H1 (cell line): ENCODE data around the gene PASK. TPM values are rescaled to one million over a fixed set of nuclear protein-coding genes. Genes with fewer than 3 reads are reported as not detected.

Experiments used
- CTCF ChIA-PET: fragments of 300-600 bp; sonication (Branson Sonifier 250); formaldehyde crosslinking; loops from one replicate; lab custom pipeline; 2021; ENCODE audit not compliant: partially characterized antibody; lab: Charles Lee
- POLR2A ChIA-PET: fragments of 300-600 bp; sonication (Branson Sonifier 250); formaldehyde crosslinking; loops from one replicate; lab custom pipeline; 2021; ENCODE audit warnings: inconsistent platforms; ENCODE audit not compliant: partially characterized antibody; lab: Charles Lee
- DNase-seq, 2 experiments: peaks; one replicate each; pipeline versions ENCODE4 v3.0.0 to v3.0.0-alpha.2; 2010 to 2022; ENCODE audit warnings: low spot score in 2 of 2, low read depth in 1 of 2, mixed read lengths in 1 of 2
- FAIRE-seq: peaks from 2 replicates; lab custom pipeline; 2011; peaks lifted over from hg19 to GRCh38; lab: Jason Lieb, UNC
- H2AFZ ChIP-seq: 2 replicates; pipeline ENCODE4 v1.8.1; 2012; ENCODE audit warnings: low read length, inconsistent platforms
- H2AK5ac ChIP-seq: 2 replicates; pipeline ENCODE4 v1.6.1; 2013; ENCODE audit warnings: low read depth, low read length
- H2BK120ac ChIP-seq: replicated peaks from 2 replicates; pipeline ENCODE3; 2013; ENCODE audit warnings: low read depth, low read length, inconsistent platforms
- H2BK12ac ChIP-seq: 2 replicates; pipeline ENCODE4 v1.6.1; 2013; ENCODE audit warnings: low read depth, low read length
- H2BK15ac ChIP-seq: 2 replicates; pipeline ENCODE4 v1.6.1; 2013; ENCODE audit warnings: low read length
- H2BK20ac ChIP-seq: 2 replicates; pipeline ENCODE4 v1.6.1; 2013; ENCODE audit warnings: low read length
- H2BK5ac ChIP-seq: 2 replicates; pipeline ENCODE4 v1.6.1; 2013; ENCODE audit warnings: low read depth, low read length
- H3K14ac ChIP-seq: 2 replicates; pipeline ENCODE4 v1.6.1; 2013; ENCODE audit warnings: inconsistent platforms; ENCODE audit not compliant: insufficient read length
- H3K18ac ChIP-seq: 2 replicates; pipeline ENCODE4 v1.6.1; 2013; ENCODE audit warnings: low read length; ENCODE audit errors: extremely low read depth
- H3K23ac ChIP-seq: 2 replicates; pipeline ENCODE4 v1.6.1; 2013; ENCODE audit warnings: inconsistent platforms; ENCODE audit not compliant: insufficient read length
- H3K23me2 ChIP-seq: 2 replicates; pipeline ENCODE4 v1.6.1; 2013; ENCODE audit warnings: low read depth, low read length
- H3K27ac ChIP-seq: 2 replicates; pipeline ENCODE4 v1.6.1; 2011; ENCODE audit warnings: low read depth, low read length, inconsistent platforms
- H3K27me3 ChIP-seq, 4 experiments: replicated peaks in 1 of 4; 1 replicate in 1 of 4; 2 replicates in 3 of 4; pipeline versions ENCODE4 v1.6.1 to v1.8.1; 2011 to 2013; ENCODE audit warnings: low read length in 3 of 4, mild to moderate bottlenecking in 3 of 4, inconsistent platforms in 2 of 4, mixed read lengths in 2 of 4, moderate library complexity in 1 of 4; ENCODE audit not compliant: control insufficient read depth in 3 of 4, insufficient read depth in 3 of 4; ENCODE audit errors: extremely low read depth in 1 of 4
- H3K36me3 ChIP-seq, 4 experiments: 2 replicates each; pipeline versions ENCODE4 v1.6.1 to v1.8.1; 2011 to 2013; ENCODE audit warnings: mild to moderate bottlenecking in 4 of 4, low read length in 3 of 4, moderate library complexity in 2 of 4, control low read depth in 1 of 4, inconsistent platforms in 1 of 4; ENCODE audit not compliant: insufficient read depth in 4 of 4, control insufficient read depth in 2 of 4
- H3K4ac ChIP-seq: replicated peaks from 2 replicates; pipeline ENCODE3; 2013; ENCODE audit warnings: low read length, low read depth, mixed read lengths, inconsistent platforms; ENCODE audit not compliant: insufficient read length
- H3K4me1 ChIP-seq, 4 experiments: replicated peaks in 1 of 4; 1 replicate in 1 of 4; 2 replicates in 3 of 4; pipeline versions ENCODE4 v1.6.1 to v1.8.1; 2011 to 2013; ENCODE audit warnings: low read length in 3 of 4, inconsistent platforms in 2 of 4, mixed read lengths in 1 of 4; ENCODE audit not compliant: insufficient read depth in 4 of 4, control insufficient read depth in 3 of 4
- H3K4me2 ChIP-seq, 2 experiments: 2 replicates each; pipeline versions ENCODE4 v1.6.1 to v1.8.1; 2011 to 2013; ENCODE audit warnings: low read depth in 2 of 2, low read length in 2 of 2, control low read depth in 1 of 2, inconsistent platforms in 1 of 2, mild to moderate bottlenecking in 1 of 2; ENCODE audit not compliant: insufficient read depth in 1 of 2
- H3K4me3 ChIP-seq, 4 experiments: fragments of 200-600, 300-600 bp in 1 of 4; sonication (generic), shearing (Covaris generic), sonication (Bioruptor Twin) in 1 of 4; 2 replicates each; pipeline versions ENCODE4 v1.5.1 to v1.8.1; 2011 to 2016; ENCODE audit warnings: low read length in 4 of 4, low read depth in 3 of 4, control low read depth in 2 of 4, inconsistent platforms in 2 of 4, mild to moderate bottlenecking in 2 of 4, mixed read lengths in 1 of 4, moderate library complexity in 1 of 4; ENCODE audit not compliant: insufficient read depth in 2 of 4; ENCODE audit errors: extremely low read depth in 1 of 4
- H3K56ac ChIP-seq: replicated peaks from 2 replicates; pipeline ENCODE3; 2013; ENCODE audit warnings: low read depth, mild to moderate bottlenecking, mixed read lengths, low read length, inconsistent platforms; ENCODE audit not compliant: insufficient read length
- H3K79me1 ChIP-seq: 2 replicates; pipeline ENCODE4 v1.6.1; 2013; ENCODE audit warnings: low read depth, low read length, control low read depth
- H3K79me2 ChIP-seq, 2 experiments: 2 replicates each; pipeline versions ENCODE4 v1.6.1 to v1.8.1; 2012 to 2013; ENCODE audit warnings: low read length in 2 of 2, mild to moderate bottlenecking in 2 of 2, inconsistent platforms in 1 of 2; ENCODE audit not compliant: insufficient read depth in 2 of 2, control insufficient read depth in 1 of 2
- H3K9ac ChIP-seq, 4 experiments: replicated peaks in 1 of 4; 1 replicate in 1 of 4; 2 replicates in 3 of 4; pipeline versions ENCODE4 v1.6.1 to v1.8.1; 2011 to 2013; ENCODE audit warnings: low read depth in 3 of 4, low read length in 3 of 4, control low read depth in 2 of 4, mild to moderate bottlenecking in 2 of 4, moderate library complexity in 2 of 4, inconsistent platforms in 1 of 4; ENCODE audit errors: extremely low read depth in 1 of 4
- H3K9me3 ChIP-seq, 2 experiments: 2 replicates each; pipeline versions ENCODE4 v1.6.1 to v1.8.1; 2012 to 2013; ENCODE audit warnings: mild to moderate bottlenecking in 2 of 2, moderate library complexity in 2 of 2, control low read depth in 1 of 2, inconsistent platforms in 1 of 2, low read depth in 1 of 2, low read length in 1 of 2, mixed read lengths in 1 of 2; ENCODE audit not compliant: insufficient read depth in 2 of 2
- H4K20me1 ChIP-seq, 2 experiments: replicated peaks in 1 of 2; 2 replicates each; pipeline versions ENCODE3 to v1.8.1; 2011 to 2013; ENCODE audit warnings: inconsistent platforms in 2 of 2, low read length in 2 of 2, mild to moderate bottlenecking in 1 of 2; ENCODE audit not compliant: insufficient read depth in 2 of 2, control insufficient read depth in 1 of 2
- H4K5ac ChIP-seq: 2 replicates; pipeline ENCODE4 v1.6.1; 2013; ENCODE audit warnings: low read length, low read depth, mixed read lengths, inconsistent platforms; ENCODE audit not compliant: insufficient read length
- H4K8ac ChIP-seq: 2 replicates; pipeline ENCODE4 v1.8.0; 2013; ENCODE audit warnings: mild to moderate bottlenecking, moderate library complexity, low read length, inconsistent platforms; ENCODE audit not compliant: insufficient read depth; ENCODE audit errors: extremely low read depth
- H4K91ac ChIP-seq: replicated peaks from 2 replicates; pipeline ENCODE3; 2013; ENCODE audit warnings: low read length, mixed read lengths, inconsistent platforms; ENCODE audit not compliant: insufficient read length
- ASH2L ChIP-seq: fragments of 200-600, 300-600 bp; sonication (generic); IDR thresholded peaks from one replicate; pipeline ENCODE4 v1.7.1; 2017; ENCODE audit warnings: low read length
- BACH1 ChIP-seq: IDR thresholded peaks from 2 replicates; pipeline ENCODE4 v1.6.1; 2012; ENCODE audit warnings: low read length, improper control_type of control experiment
- BRCA1 ChIP-seq: IDR thresholded peaks from 2 replicates; pipeline ENCODE4 v1.6.1; 2012; ENCODE audit warnings: low read depth, low read length, improper control_type of control experiment
- CHD2 ChIP-seq: IDR thresholded peaks from 2 replicates; pipeline ENCODE4 v1.6.1; 2012; ENCODE audit warnings: low read length, improper control_type of control experiment
- CREB1 ChIP-seq: IDR thresholded peaks from 2 replicates; pipeline ENCODE4 v1.6.1; 2012; ENCODE audit warnings: inconsistent platforms
- CTBP2 ChIP-seq: IDR thresholded peaks from 2 replicates; pipeline ENCODE4 v1.7.0; 2011; ENCODE audit warnings: borderline replicate concordance, mild to moderate bottlenecking, moderate library complexity, mixed read lengths, low read length; ENCODE audit not compliant: insufficient read depth, insufficient read length
- HDAC2 ChIP-seq, 2 experiments: fragments of 300-600 bp in 1 of 2; sonication (generic) in 1 of 2; IDR thresholded peaks; 2 replicates each; pipeline ENCODE4 v1.6.1; 2011 to 2012; ENCODE audit warnings: low read depth in 2 of 2, low read length in 2 of 2, mild to moderate bottlenecking in 2 of 2, moderate library complexity in 2 of 2, borderline replicate concordance in 1 of 2, inconsistent platforms in 1 of 2
- NANOG ChIP-seq: IDR thresholded peaks from 2 replicates; pipeline ENCODE4 v1.6.1; 2011; ENCODE audit warnings: low read length, low read depth, mild to moderate bottlenecking, inconsistent platforms; ENCODE audit not compliant: insufficient read depth, poor library complexity, severe bottlenecking
- POLR2A ChIP-seq, 2 experiments: IDR thresholded peaks; 1 replicate in 1 of 2; 2 replicates in 1 of 2; pipeline ENCODE4 v1.6.1; 2011; ENCODE audit warnings: low read depth in 2 of 2, low read length in 2 of 2, mild to moderate bottlenecking in 2 of 2; ENCODE audit errors: control extremely low read depth in 1 of 2
- RAD21 ChIP-seq, 2 experiments: IDR thresholded peaks in 1 of 2; conservative IDR thresholded peaks in 1 of 2; 2 replicates each; pipeline ENCODE4 v1.6.1; 2011; ENCODE audit warnings: low read depth in 2 of 2, low read length in 2 of 2, improper control_type of control experiment in 1 of 2, inconsistent platforms in 1 of 2, mild to moderate bottlenecking in 1 of 2, moderate library complexity in 1 of 2
- SIRT6 ChIP-seq: IDR thresholded peaks from one replicate; pipeline ENCODE4 v1.7.1; 2012; ENCODE audit warnings: low read length, inconsistent platforms
- SP1 ChIP-seq: IDR thresholded peaks from 2 replicates; pipeline ENCODE4 v1.6.1; 2011; ENCODE audit warnings: low read depth, low read length
- SRF ChIP-seq: IDR thresholded peaks from 2 replicates; pipeline ENCODE4 v1.6.1; 2011; ENCODE audit warnings: mild to moderate bottlenecking, low read depth, low read length, moderate library complexity
- WGBS, 2 experiments: shearing (Covaris generic) in 1 of 2; methylation state at CpG; one replicate each; pipeline versions ENCODE4 v1.1.6 to v1.1.7; 2013 to 2015; ENCODE audit warnings: low lambda C conversion rate in 2 of 2, mixed read lengths in 2 of 2, inconsistent platforms in 1 of 2, low coverage in 1 of 2, missing lambda C conversion rate in 1 of 2; ENCODE audit not compliant: insufficient replicate concordance in 2 of 2, insufficient coverage in 1 of 2, insufficient read length in 1 of 2; ENCODE audit errors: extremely low coverage in 1 of 2, missing lambda C conversion rate in 1 of 2; 5-methylcytosine and 5-hydroxymethylcytosine counted together
- polyA plus RNA-seq, 7 experiments: library from polyadenylated mRNA; depleted of rRNA in 3 of 7; stranded (reverse) in 5 of 7; unstranded in 2 of 7; fragments of >200 nt in 5 of 7; fragments of 200-250 nt in 2 of 7; gene quantifications; 1 replicate in 5 of 7; 2 replicates in 1 of 7; 4 replicates in 1 of 7; pipeline versions ENCODE4 v1.2.1 to v1.2.3, GENCODE V29; 2011 to 2013; ENCODE audit warnings: missing spikeins in 2 of 7, mixed read lengths in 2 of 7
- total RNA-seq: library from RNA; stranded (reverse); fragmentation: NEBNext Ultra II Directional; extraction: Animal tissue kit (Norgen Biotek cat#: 25700); gene quantifications from 2 replicates; pipeline ENCODE4 v1.2.1, GENCODE V29; 2021

Gene PASK
- total and polyA plus RNA-seq, 2 of the 8 experiments (the other 6 are each of a cell fraction or from before 2014, with no cell fraction given), result 20.5 to 66.1 TPM

DNA sequence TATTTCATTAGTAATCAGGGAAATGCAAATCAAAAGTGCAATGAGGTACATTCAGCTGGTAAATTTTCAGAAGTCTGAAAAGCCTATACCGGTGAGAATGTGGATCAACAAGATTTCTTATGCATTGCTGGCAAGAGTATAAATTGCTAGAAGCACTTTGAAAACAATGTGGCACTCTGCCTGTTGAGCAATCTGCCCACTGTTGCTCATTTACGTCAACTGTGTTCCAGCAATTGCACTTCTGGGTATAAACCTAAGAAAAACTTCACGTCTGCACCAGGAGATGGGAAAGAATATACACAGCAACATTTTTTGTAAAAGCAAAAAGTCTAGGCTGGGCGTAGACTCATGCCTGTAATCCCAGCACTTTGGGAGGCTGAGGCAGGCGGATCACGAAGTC, 88.0 kb downstream of the PASK start:
- Histone ChIP-seq H3K27me3 (no peaks in the 10 kb centered on the region), H2AFZ (no peak overlapping the region), H3K56ac (no peak overlapping the region), H3K79me1 (no peaks in the 10 kb centered on the region), H3K27ac (no peak overlapping the region), H3K9me3 (no peaks in the 10 kb centered on the region), H4K8ac (no peak overlapping the region), H4K91ac (no peak overlapping the region), H3K79me2 (no peaks in the 10 kb centered on the region), H3K4me3 (no peak overlapping the region), H3K23me2 (no peaks in the 10 kb centered on the region), H3K4me1 (peaks cover 0 to 9% (median 2%) of the 10 kb centered on the region in 4 experiments; a peak in 3 of 7 replicates), H4K20me1 (no peaks in the 10 kb centered on the region), H3K23ac (no peak overlapping the region), H3K4me2 (no peak overlapping the region), H3K18ac (no peak overlapping the region), H4K5ac (no peak overlapping the region), H2BK20ac (no peak overlapping the region), H2BK12ac (no peak overlapping the region), H3K36me3 (no peaks in the 10 kb centered on the region), H2BK15ac (no peak overlapping the region), H3K4ac (no peak overlapping the region), H2AK5ac (no peak overlapping the region), H2BK120ac (no peak overlapping the region), H3K14ac (no peak overlapping the region), H3K9ac (no peak overlapping the region), H2BK5ac (no peak overlapping the region)
- FAIRE-seq, result no peak
- ChIA-PET CTCF (interaction anchor here (1.1 to 1.6 kb wide), 2 partner anchors 17 to 204 kb away, joined by 4 to 7 read pairs; no protein-coding TSS in a partner anchor), POLR2A (no interaction called here)
- TF ChIP-seq HDAC2 (IDR thresholded peaks at IDR 0.05; ENCODE audit: borderline replicate concordance in 1 of 2, low read depth in 2 of 2, low read length in 2 of 2) (no peak), SRF (no peak), CREB1 (no peak), BACH1 (no peak), BRCA1 (no peak), RAD21 (IDR thresholded peaks at IDR 0.05 in 1 of 2, conservative IDR thresholded peaks at IDR 0.05 in 1 of 2; ENCODE audit: low read depth in 2 of 2, low read length in 2 of 2) (no peak), SIRT6 (no peak), CTBP2 (no peak), NANOG (no peak), ASH2L (no peak), SP1 (no peak), CHD2 (no peak), POLR2A (IDR thresholded peaks at IDR 0.05; ENCODE audit: control extremely low read depth in 1 of 2, low read depth in 2 of 2, low read length in 2 of 2) (no peak)
- WGBS, 2 experiments, result 89% methylated on average over 6 of the region's 6 CpGs; no CpG with 5 or more reads in 1 of the 2 experiments
- no peak for DNase-seq
